Loucy (cell line): Measurements from ENCODE around the gene TSPAN3.

Source experiments
- H2AFZ ChIP-seq: fragments of 200-600 bp; sonication (generic); 2 replicates; pipeline ENCODE4 v1.6.0; 2016; ENCODE audit warnings: antibody characterized with exemption, mild to moderate bottlenecking, low read length, moderate library complexity
- H3F3A ChIP-seq: fragments of 200-600 bp; 2 replicates; pipeline ENCODE4 v1.6.0; 2016; ENCODE audit warnings: antibody characterized with exemption, low read depth, mild to moderate bottlenecking
- H3K27me3 ChIP-seq: fragments of 200-600 bp; sonication (generic); 2 replicates; pipeline ENCODE4 v1.6.1; 2014; ENCODE audit warnings: low read length, mild to moderate bottlenecking; ENCODE audit not compliant: insufficient read depth, poor library complexity, severe bottlenecking
- H3K36me3 ChIP-seq: fragments of 200-600 bp; sonication (generic); 2 replicates; pipeline ENCODE4 v1.6.1; 2016; ENCODE audit warnings: low read length; ENCODE audit not compliant: insufficient read depth
- H3K4me1 ChIP-seq: fragments of 200-600 bp; sonication (generic); 2 replicates; pipeline ENCODE4 v1.5.1; 2014; ENCODE audit warnings: low read length, mild to moderate bottlenecking; ENCODE audit not compliant: insufficient read depth, poor library complexity, severe bottlenecking
- H3K4me2 ChIP-seq: fragments of 200-600 bp; sonication (generic); 2 replicates; pipeline ENCODE4 v1.6.0; 2014; ENCODE audit warnings: antibody characterized with exemption, low read length, low read depth, mild to moderate bottlenecking; ENCODE audit not compliant: poor library complexity, severe bottlenecking
- H3K4me3 ChIP-seq: fragments of 200-600 bp; sonication (generic); 2 replicates; pipeline ENCODE4 v1.5.1; 2014; ENCODE audit warnings: low read length, mild to moderate bottlenecking, mixed read lengths; ENCODE audit not compliant: poor library complexity, severe bottlenecking
- H3K79me2 ChIP-seq: fragments of 200-600 bp; sonication (generic); 2 replicates; pipeline ENCODE4 v1.6.1; 2014; ENCODE audit warnings: low read length; ENCODE audit not compliant: insufficient read depth
- H3K9ac ChIP-seq: fragments of 200-600 bp; sonication (generic); 2 replicates; pipeline ENCODE4 v1.6.0; 2014; ENCODE audit warnings: mild to moderate bottlenecking, low read depth, low read length, moderate library complexity; ENCODE audit not compliant: poor library complexity, severe bottlenecking
- H3K9me2 ChIP-seq: fragments of 200-600 bp; sonication (generic); replicated peaks from 2 replicates; pipeline ENCODE4 v1.6.1; 2016; ENCODE audit warnings: low read depth, low read length, mixed read lengths
- H3K9me3 ChIP-seq: fragments of 200-600 bp; sonication (generic); 2 replicates; pipeline ENCODE4 v1.6.1; 2014; ENCODE audit warnings: mild to moderate bottlenecking, antibody characterized with exemption, low read length, low read depth; ENCODE audit not compliant: insufficient read depth
- H4K20me1 ChIP-seq: fragments of 200-600 bp; sonication (generic); 2 replicates; pipeline ENCODE4 v1.6.0; 2014; ENCODE audit warnings: antibody characterized with exemption, low read length, mild to moderate bottlenecking; ENCODE audit not compliant: insufficient read depth, poor library complexity, severe bottlenecking
- CTCF ChIP-seq: fragments of 200-600 bp; sonication (generic); conservative IDR thresholded peaks from 2 replicates; pipeline ENCODE4 v1.5.1; 2014; ENCODE audit warnings: mild to moderate bottlenecking, antibody characterized with exemption, low read length
- EZH2phosphoT487 ChIP-seq: fragments of 200-600 bp; IDR thresholded peaks from 2 replicates; pipeline ENCODE4 v1.6.1; 2018; ENCODE audit warnings: antibody characterized with exemption, mild to moderate bottlenecking, moderate library complexity, borderline replicate concordance

Gene TSPAN3

GRCh38 chr15:77081971-77082370 lies 11.1 kb upstream of the TSPAN3 start:
- Histone ChIP-seq H3K79me2 (no peaks in the 10 kb centered on the region), H3K9me3 (no peaks in the 10 kb centered on the region), H3K9me2 (no peaks in the 10 kb centered on the region), H3K36me3 (no peaks in the 10 kb centered on the region), H3K4me2 (no peak overlapping the region), H4K20me1 (no peaks in the 10 kb centered on the region), H3F3A (no peaks in the 10 kb centered on the region), H3K9ac (no peak overlapping the region), H2AFZ (no peak overlapping the region), H3K4me3 (no peak overlapping the region), H3K4me1 (peaks cover 9% of the 10 kb centered on the region), H3K27me3 (no peaks in the 10 kb centered on the region)
- no peak for TF ChIP-seq CTCF
- no peak for TF ChIP-seq EZH2phosphoT487

GRCh38 chr15:77076323-77076915 lies 5.5 kb upstream of the TSPAN3 start:
- H3F3A ChIP-seq = no peaks in the 10 kb centered on the region
- no peak overlapping the region for H3K4me2 ChIP-seq
- H3K9me2 ChIP-seq = no peaks in the 10 kb centered on the region
- TF ChIP-seq CTCF = no peak
- no peak for TF ChIP-seq EZH2phosphoT487
- H2AFZ ChIP-seq = no peak overlapping the region
- H3K4me3 ChIP-seq = no peak overlapping the region
- no peak overlapping the region for H3K9ac ChIP-seq
- no peaks in the 10 kb centered on the region for H4K20me1 ChIP-seq
- no peaks in the 10 kb centered on the region for H3K36me3 ChIP-seq
- H3K27me3 ChIP-seq = no peaks in the 10 kb centered on the region
- H3K4me1 ChIP-seq = peaks cover 1% of the 10 kb centered on the region
- H3K9me3 ChIP-seq = no peaks in the 10 kb centered on the region
- H3K79me2 ChIP-seq = no peaks in the 10 kb centered on the region

- H3K4me1 ChIP-seq = peaks cover 5% of the 10 kb centered on the region
- peaks cover under 1% of the 10 kb centered on the region; the same call in 1 of the 2 replicates for H3K79me2 ChIP-seq
- no peaks in the 10 kb centered on the region for H3F3A ChIP-seq
- no peak overlapping the region for H3K9ac ChIP-seq
- no peaks in the 10 kb centered on the region for H3K9me2 ChIP-seq
- H4K20me1 ChIP-seq = no peaks in the 10 kb centered on the region
- no peaks in the 10 kb centered on the region for H3K9me3 ChIP-seq
- no peak for TF ChIP-seq CTCF
- no peak for TF ChIP-seq EZH2phosphoT487
- H2AFZ ChIP-seq = no peak overlapping the region
- no peaks in the 10 kb centered on the region for H3K36me3 ChIP-seq
- no peaks in the 10 kb centered on the region for H3K27me3 ChIP-seq
- H3K4me2 ChIP-seq = no peak overlapping the region
- no peak overlapping the region for H3K4me3 ChIP-seq
Measured at GRCh38 chr15:77075528-77075927, 4.6 kb upstream of the TSPAN3 start.
